Fibroblast of skin of abdomen (primary cell): ENCODE results near the gene USB1.

ENCODE experiments used
- DNase-seq: peaks from one replicate; pipeline ENCODE4 v3.0.0-alpha.2; 2013

Gene USB1

DNA sequence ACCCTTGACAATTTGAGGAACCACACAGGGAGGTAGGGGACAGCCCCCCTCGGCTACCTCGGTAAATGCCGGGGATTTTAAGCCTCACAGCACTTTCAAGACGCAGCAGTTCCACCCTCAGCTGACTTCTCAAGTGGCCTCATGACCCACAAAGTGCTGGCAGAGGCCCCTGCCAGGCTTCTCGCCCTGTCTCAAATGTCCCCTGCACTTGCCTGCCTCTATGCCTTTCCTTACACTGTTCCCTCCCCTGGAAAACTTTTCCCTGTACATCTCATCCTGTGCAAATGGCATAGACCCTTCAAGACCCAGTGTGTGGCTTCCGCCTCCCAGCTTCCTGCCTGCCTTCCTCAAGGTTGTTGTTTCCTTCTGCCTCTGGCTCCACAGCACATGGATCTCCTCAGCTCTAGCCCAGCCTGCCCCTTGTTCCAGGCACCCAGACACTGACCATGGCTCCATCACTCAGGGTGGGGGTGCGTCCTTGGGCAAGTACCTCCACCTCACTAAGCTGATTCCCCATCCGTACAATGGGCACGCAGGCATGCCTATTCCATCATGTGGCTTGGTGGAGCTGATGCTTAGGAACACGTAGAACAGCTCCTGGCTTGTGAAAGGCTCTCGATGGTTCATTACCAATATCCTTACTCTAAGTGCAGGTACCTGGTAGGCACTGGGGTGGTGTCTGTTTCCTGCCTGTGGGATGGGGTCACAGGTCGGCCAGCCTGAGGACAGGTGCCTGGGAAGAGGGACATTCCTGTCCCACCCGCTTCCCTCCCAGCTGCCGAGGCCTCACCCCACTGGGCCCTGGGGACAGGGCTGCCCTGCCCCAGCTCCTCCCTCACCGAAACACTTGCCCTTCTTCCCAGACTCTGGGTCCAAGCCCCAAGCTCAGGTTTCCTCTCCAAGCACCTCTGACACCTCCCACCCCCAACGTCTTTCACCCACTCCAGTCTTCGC lies 48.3 kb downstream of the USB1 start:
- DNase-seq = no peak

DNA sequence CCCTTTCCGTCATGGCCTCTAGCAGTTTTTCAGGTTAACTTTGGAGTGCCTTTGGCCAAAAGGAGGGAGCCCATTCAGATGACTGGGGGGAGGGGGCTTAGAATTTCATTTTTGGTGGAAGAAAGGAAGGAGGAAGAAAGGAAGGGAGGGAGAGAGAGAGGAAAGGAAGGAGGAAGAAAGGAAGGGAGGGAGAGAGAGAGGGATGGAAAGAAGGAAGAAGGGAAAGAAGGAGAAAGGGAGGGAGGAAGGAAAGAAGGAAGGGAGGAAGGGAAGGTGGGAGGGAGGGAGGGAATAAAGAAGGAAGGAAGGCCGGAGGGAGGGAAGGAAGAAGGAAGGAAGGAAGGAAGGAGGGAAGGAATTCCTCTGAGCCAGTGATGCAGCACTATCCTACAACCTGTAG lies 50.1 kb downstream of the USB1 start:
- DNase-seq = no peak

- DNase-seq = no peak
Observed at GRCh38 chr16:58051821-58052603, 50.8 kb downstream of the USB1 start.

- no peak for DNase-seq
Observed at GRCh38 chr16:58053682-58054005, 52.4 kb downstream of the USB1 start.

DNA sequence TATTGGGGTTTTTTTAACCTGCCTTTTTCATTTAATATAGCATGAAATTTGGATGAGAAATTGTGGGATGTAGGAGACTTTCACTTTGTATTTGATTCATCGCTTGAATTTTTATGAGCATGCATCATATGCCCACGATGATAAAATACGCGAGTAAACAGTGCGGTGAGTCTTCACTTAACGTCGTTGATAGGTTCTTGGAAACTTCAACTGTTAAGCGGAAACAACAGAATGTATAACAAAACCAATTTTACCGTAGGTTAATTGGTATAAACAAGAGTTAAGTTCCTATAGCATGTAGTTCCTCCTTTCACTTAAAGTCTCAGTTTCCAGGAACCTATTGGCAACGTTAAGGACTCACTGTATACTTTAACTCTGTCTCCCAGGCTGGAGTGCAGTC lies 53.1 kb downstream of the USB1 start:
- DNase-seq = no peak

DNA sequence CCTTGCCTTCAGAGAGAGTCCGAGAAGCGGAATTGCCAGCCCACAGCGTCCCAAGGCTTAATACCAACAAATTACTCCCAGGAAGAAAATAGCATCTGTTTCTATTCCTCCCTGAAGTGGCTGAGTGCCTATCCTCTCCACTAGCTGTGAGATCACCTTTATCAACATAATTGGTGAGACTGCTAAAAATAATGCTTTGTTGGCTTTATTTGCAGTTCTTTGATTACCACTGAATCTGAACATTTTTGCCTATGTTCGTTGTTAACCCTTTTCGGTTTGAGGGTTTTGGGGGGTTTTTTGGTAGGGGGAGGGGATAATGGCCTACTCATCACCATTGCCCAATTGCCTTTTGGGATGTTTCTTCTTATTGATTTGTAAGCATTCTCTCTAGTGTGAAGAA lies 55.4 kb downstream of the USB1 start:
- DNase-seq = no peak

GRCh38 chr16:58057121-58057520 lies 55.9 kb downstream of the USB1 start:
- DNase-seq = no peak

GRCh38 chr16:58057784-58058183 lies 56.6 kb downstream of the USB1 start:
- DNase-seq = no peak

- DNase-seq = no peak
Observed at GRCh38 chr16:58062821-58063220, 61.6 kb downstream of the USB1 start.

- DNase-seq = no peak
Observed at GRCh38 chr16:58063377-58064076, 62.3 kb downstream of the USB1 start.

DNA sequence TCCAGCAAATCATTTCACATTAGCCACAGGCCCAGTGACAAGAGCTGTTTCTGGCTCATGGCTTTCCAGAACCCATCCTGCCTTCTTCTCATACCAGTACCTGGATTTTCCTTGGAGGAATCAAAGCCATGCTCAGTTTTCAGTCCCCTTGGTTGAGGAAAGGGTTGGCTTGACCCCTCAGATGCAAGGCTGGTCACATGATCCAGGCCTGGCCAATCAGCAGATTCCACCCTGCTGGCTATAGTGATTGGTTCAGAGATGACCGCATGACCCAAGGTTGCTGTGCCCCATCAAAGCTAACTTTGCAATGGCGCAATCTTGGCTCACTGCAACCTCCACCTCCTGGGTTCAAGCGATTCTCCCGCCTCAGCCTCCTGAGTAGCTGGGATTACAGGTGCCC lies 69.4 kb downstream of the USB1 start:
- DNase-seq = no peak
